Vagina (tissue), 2 donors: ENCODE data around the gene DDIT3.
"Not testable (repeated sequence)": the region's sequence is repeated elsewhere in the genome, so short reads cannot be mapped to it uniquely, and the experiment has no call there.

ENCODE experiments used
- POLR2AphosphoS5 ChIP-seq, 2 donors: sonication (generic); formaldehyde crosslinking; IDR thresholded peaks; one replicate each; pipeline ENCODE4 v1.9.0; 2017; ENCODE audit warnings: antibody characterized with exemption in 2 of 2, mild to moderate bottlenecking in 2 of 2, low read depth in 1 of 2; ENCODE audit not compliant: insufficient read depth in 1 of 2
- TF ChIP-seq, protein P1 (sequence below), 3 experiments: fragments of 450-650 bp in 2 of 3; fragments of 200-600 bp in 1 of 3; sonication (generic) in 1 of 3; IDR thresholded peaks; one replicate each; pipeline ENCODE4 v1.5.1; 2017 to 2019; ENCODE audit warnings: antibody characterized with exemption in 3 of 3, mild to moderate bottlenecking in 2 of 3, moderate library complexity in 2 of 3

DNA sequence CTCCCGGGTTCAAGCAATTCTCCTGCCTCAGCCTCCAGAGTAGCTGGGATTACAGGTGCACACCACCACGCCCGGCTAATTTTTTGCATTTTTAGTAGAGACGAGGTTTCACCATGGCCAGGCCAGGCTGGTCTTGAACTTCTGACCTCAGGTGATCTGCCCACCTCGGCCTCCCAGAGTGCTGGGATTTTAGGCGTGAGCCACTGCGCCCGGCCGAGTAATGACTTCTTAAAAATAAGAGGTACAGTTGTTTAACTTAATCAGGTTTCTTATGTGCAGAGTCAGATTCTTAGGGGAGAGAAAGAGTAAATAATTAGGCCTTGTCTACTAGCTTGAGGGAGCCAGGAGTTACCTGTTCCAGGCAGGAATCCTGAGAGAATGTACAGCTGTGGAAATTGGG is 6.1 kb downstream of the DDIT3 start:
- TF ChIP-seq POLR2AphosphoS5 (IDR thresholded peaks at IDR 0.05; ENCODE audit: insufficient read depth in 1 of 2, low read depth in 1 of 2), result not testable (repeated sequence)
- TF ChIP-seq, protein P1, sequence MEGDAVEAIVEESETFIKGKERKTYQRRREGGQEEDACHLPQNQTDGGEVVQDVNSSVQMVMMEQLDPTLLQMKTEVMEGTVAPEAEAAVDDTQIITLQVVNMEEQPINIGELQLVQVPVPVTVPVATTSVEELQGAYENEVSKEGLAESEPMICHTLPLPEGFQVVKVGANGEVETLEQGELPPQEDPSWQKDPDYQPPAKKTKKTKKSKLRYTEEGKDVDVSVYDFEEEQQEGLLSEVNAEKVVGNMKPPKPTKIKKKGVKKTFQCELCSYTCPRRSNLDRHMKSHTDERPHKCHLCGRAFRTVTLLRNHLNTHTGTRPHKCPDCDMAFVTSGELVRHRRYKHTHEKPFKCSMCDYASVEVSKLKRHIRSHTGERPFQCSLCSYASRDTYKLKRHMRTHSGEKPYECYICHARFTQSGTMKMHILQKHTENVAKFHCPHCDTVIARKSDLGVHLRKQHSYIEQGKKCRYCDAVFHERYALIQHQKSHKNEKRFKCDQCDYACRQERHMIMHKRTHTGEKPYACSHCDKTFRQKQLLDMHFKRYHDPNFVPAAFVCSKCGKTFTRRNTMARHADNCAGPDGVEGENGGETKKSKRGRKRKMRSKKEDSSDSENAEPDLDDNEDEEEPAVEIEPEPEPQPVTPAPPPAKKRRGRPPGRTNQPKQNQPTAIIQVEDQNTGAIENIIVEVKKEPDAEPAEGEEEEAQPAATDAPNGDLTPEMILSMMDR (IDR thresholded peaks at IDR 0.05), result not testable (repeated sequence)
